Astrocyte (in vitro differentiated cells and primary cell): ENCODE results near the gene NPAT. TPM values are rescaled to one million over a fixed set of nuclear protein-coding genes. Genes with fewer than 3 reads are reported as not detected.

Source experiments
- DNase-seq: peaks from one replicate; pipeline ENCODE4 v3.0.0-alpha.2; 2010; ENCODE audit warnings: low read depth
- FAIRE-seq: peaks from 2 replicates; lab custom pipeline; 2011; peaks lifted over from hg19 to GRCh38; lab: Jason Lieb, UNC
- H2AFZ ChIP-seq: 2 replicates; pipeline ENCODE4 v1.6.0; 2012; ENCODE audit warnings: low read depth, low read length, inconsistent platforms
- H3K27ac ChIP-seq: 2 replicates; pipeline ENCODE4 v1.5.1; 2011; ENCODE audit warnings: low read depth, low read length, inconsistent platforms
- H3K27me3 ChIP-seq: 2 replicates; pipeline ENCODE4 v1.6.0; 2011; ENCODE audit warnings: low read length, inconsistent platforms; ENCODE audit not compliant: insufficient read depth
- H3K36me3 ChIP-seq: 2 replicates; pipeline ENCODE4 v1.5.1; 2011; ENCODE audit warnings: low read length, inconsistent platforms; ENCODE audit not compliant: insufficient read depth
- H3K4me1 ChIP-seq: 2 replicates; pipeline ENCODE4 v1.5.1; 2011; ENCODE audit warnings: low read length, inconsistent platforms; ENCODE audit not compliant: insufficient read depth
- H3K4me2 ChIP-seq: 2 replicates; pipeline ENCODE4 v1.6.0; 2012; ENCODE audit warnings: low read length, inconsistent platforms
- H3K4me3 ChIP-seq: 2 replicates; pipeline ENCODE4 v1.5.1; 2011; ENCODE audit warnings: low read depth, mild to moderate bottlenecking, low read length, inconsistent platforms; ENCODE audit not compliant: insufficient read depth
- H3K79me2 ChIP-seq: 2 replicates; pipeline ENCODE4 v1.6.0; 2012; ENCODE audit warnings: mild to moderate bottlenecking, low read length, inconsistent platforms; ENCODE audit not compliant: insufficient read depth
- H3K9ac ChIP-seq: 2 replicates; pipeline ENCODE4 v1.6.0; 2012; ENCODE audit warnings: mild to moderate bottlenecking, low read length, inconsistent platforms
- H3K9me3 ChIP-seq: 2 replicates; pipeline ENCODE4 v1.5.1; 2012; ENCODE audit warnings: low read depth, mild to moderate bottlenecking, low read length, inconsistent platforms; ENCODE audit not compliant: insufficient read depth
- H4K20me1 ChIP-seq: 2 replicates; pipeline ENCODE4 v1.6.0; 2012; ENCODE audit warnings: low read length, inconsistent platforms; ENCODE audit not compliant: insufficient read depth
- H3K27ac Mint-ChIP-seq: one replicate; pipeline ENCODE4 v1.8.0; 2021; ENCODE audit warnings: mild to moderate bottlenecking, mixed read lengths; ENCODE audit not compliant: unreplicated experiment
- H3K27me3 Mint-ChIP-seq: one replicate; pipeline ENCODE4 v1.8.0; 2021; ENCODE audit warnings: low read depth, mixed read lengths; ENCODE audit not compliant: unreplicated experiment
- H3K36me3 Mint-ChIP-seq: one replicate; pipeline ENCODE4 v1.8.0; 2021; ENCODE audit warnings: low read depth, mixed read lengths; ENCODE audit not compliant: unreplicated experiment
- H3K4me1 Mint-ChIP-seq: one replicate; pipeline ENCODE4 v1.8.0; 2021; ENCODE audit warnings: low read depth, mixed read lengths; ENCODE audit not compliant: unreplicated experiment
- H3K4me3 Mint-ChIP-seq: one replicate; pipeline ENCODE4 v1.8.0; 2021; ENCODE audit warnings: mild to moderate bottlenecking, moderate library complexity, mixed read lengths; ENCODE audit not compliant: unreplicated experiment
- H3K9me3 Mint-ChIP-seq: one replicate; pipeline ENCODE4 v1.8.0; 2021; ENCODE audit warnings: mild to moderate bottlenecking, mixed read lengths; ENCODE audit not compliant: unreplicated experiment
- CTCF ChIP-seq: IDR thresholded peaks from 2 replicates; pipeline ENCODE4 v1.5.1; 2011; ENCODE audit warnings: low read depth, mild to moderate bottlenecking, inconsistent platforms, low read length, moderate library complexity; ENCODE audit not compliant: insufficient read depth
- EZH2 ChIP-seq: IDR thresholded peaks from 2 replicates; pipeline ENCODE4 v1.6.1; 2012; ENCODE audit warnings: mild to moderate bottlenecking, low read length, inconsistent platforms; ENCODE audit not compliant: insufficient read depth
- total RNA-seq: library from RNA; stranded (reverse); gene quantifications from 2 replicates; pipeline ENCODE4 v1.2.1, GENCODE V29; 2021

The NPAT gene
- total RNA-seq, 1 donor from 2014 or later = 10.4 TPM

- no peaks in the 10 kb centered on the region for H3K4me1 Mint-ChIP-seq
- Histone ChIP-seq H3K4me1 (no peaks in the 10 kb centered on the region), H3K27ac (no peak overlapping the region), H3K4me3 (no peak overlapping the region), H4K20me1 (no peaks in the 10 kb centered on the region), H3K9me3 (no peaks in the 10 kb centered on the region), H3K27me3 (no peaks in the 10 kb centered on the region), H3K79me2 (no peaks in the 10 kb centered on the region), H3K36me3 (peaks cover 62% of the 10 kb centered on the region), H2AFZ (no peak overlapping the region), H3K9ac (no peak overlapping the region), H3K4me2 (no peak overlapping the region)
- FAIRE-seq = no peak
- no peak for DNase-seq
- H3K36me3 Mint-ChIP-seq = peaks cover 16% of the 10 kb centered on the region
- TF ChIP-seq CTCF (no peak), EZH2 (no peak)
- no peaks in the 10 kb centered on the region for H3K27me3 Mint-ChIP-seq
- no peak overlapping the region for H3K27ac Mint-ChIP-seq
- H3K9me3 Mint-ChIP-seq = no peaks in the 10 kb centered on the region
- H3K4me3 Mint-ChIP-seq = no peak overlapping the region
Observed at GRCh38 chr11:108147150-108147549, 75.3 kb downstream of the NPAT start.

- Histone ChIP-seq H3K4me3 (no peak overlapping the region), H4K20me1 (no peaks in the 10 kb centered on the region), H3K4me1 (no peaks in the 10 kb centered on the region), H3K4me2 (no peak overlapping the region), H3K36me3 (peaks cover 57% of the 10 kb centered on the region), H3K79me2 (no peaks in the 10 kb centered on the region), H3K27ac (no peak overlapping the region), H3K27me3 (no peaks in the 10 kb centered on the region), H3K9ac (no peak overlapping the region), H3K9me3 (no peaks in the 10 kb centered on the region), H2AFZ (no peak overlapping the region)
- Mint-ChIP-seq H3K27me3 (no peaks in the 10 kb centered on the region), H3K27ac (no peak overlapping the region), H3K4me1 (no peaks in the 10 kb centered on the region), H3K36me3 (peaks cover 17% of the 10 kb centered on the region), H3K4me3 (no peak overlapping the region), H3K9me3 (no peaks in the 10 kb centered on the region)
- TF ChIP-seq EZH2 = no peak
- no peak for TF ChIP-seq CTCF
- DNase-seq (no peak), FAIRE-seq (no peak)
Observed at GRCh38 chr11:108144615-108145014, 77.8 kb downstream of the NPAT start.

- TF ChIP-seq CTCF = no peak
- TF ChIP-seq EZH2 = no peak
- no peaks in the 10 kb centered on the region for H3K27me3 ChIP-seq
- no peaks in the 10 kb centered on the region for H3K4me1 Mint-ChIP-seq
- H3K27ac ChIP-seq = no peak overlapping the region
- peaks cover 49% of the 10 kb centered on the region for H3K36me3 ChIP-seq
- no peak overlapping the region for H3K4me2 ChIP-seq
- H4K20me1 ChIP-seq = no peaks in the 10 kb centered on the region
- no peak overlapping the region for H3K9ac ChIP-seq
- FAIRE-seq (no peak), DNase-seq (no peak)
- no peaks in the 10 kb centered on the region for H3K9me3 ChIP-seq
- no peaks in the 10 kb centered on the region for H3K79me2 ChIP-seq
- no peaks in the 10 kb centered on the region for H3K9me3 Mint-ChIP-seq
- no peak overlapping the region for H3K27ac Mint-ChIP-seq
- no peak overlapping the region for H3K4me3 ChIP-seq
- H3K4me1 ChIP-seq = no peaks in the 10 kb centered on the region
- H3K36me3 Mint-ChIP-seq = peaks cover 15% of the 10 kb centered on the region
- H3K27me3 Mint-ChIP-seq = no peaks in the 10 kb centered on the region
- H2AFZ ChIP-seq = no peak overlapping the region
- no peak overlapping the region for H3K4me3 Mint-ChIP-seq
Observed at GRCh38 chr11:108142304-108142703, 80.1 kb downstream of the NPAT start.
